GM10248 (cell line): ENCODE data around the gene SAMM50.

Source experiments
- CTCF ChIA-PET: fragments of 300-600 bp; sonication (Branson Sonifier 250); formaldehyde crosslinking; extraction: SDS; loops from one replicate; lab custom pipeline; 2021; ENCODE audit warnings: antibody characterized with exemption; lab: Yijun Ruan, JAX
- POLR2A ChIA-PET: fragments of 350-650 bp; sonication (Branson Sonifier 250); formaldehyde crosslinking; extraction: SDS; loops from one replicate; lab custom pipeline; 2020; ENCODE audit warnings: antibody characterized with exemption; lab: Yijun Ruan, JAX
- DNase-seq: peaks from one replicate; pipeline ENCODE4 v3.0.0; 2012; ENCODE audit errors: extremely low spot score
- CTCF ChIP-seq: IDR thresholded peaks from 2 replicates; pipeline ENCODE4 v1.5.1; 2012; ENCODE audit warnings: mild to moderate bottlenecking, low read depth; ENCODE audit errors: extremely low read depth, missing control alignments, control extremely low read depth

Gene SAMM50

GRCh38 chr22:44032126-44032730 lies 77.0 kb downstream of the SAMM50 start:
- CTCF ChIA-PET: interaction anchor here (1.0 to 1.9 kb wide), 4 partner anchors 10 to 38 kb away, joined by 4 to 6 read pairs (median 4); no protein-coding TSS in a partner anchor
- DNase-seq: no peak
- no peak for TF ChIP-seq CTCF
- POLR2A ChIA-PET: no interaction called here

- no peak for TF ChIP-seq CTCF
- POLR2A ChIA-PET: interaction anchor here (1.0 kb wide), 1 partner anchor 15 kb away, joined by 3 read pairs; no protein-coding TSS in a partner anchor
- no peak for DNase-seq
- CTCF ChIA-PET: interaction anchor here (1.7 to 2.5 kb wide), 3 partner anchors 9 to 48 kb away, joined by 4 to 7 read pairs (median 6); no protein-coding TSS in a partner anchor
Observed at GRCh38 chr22:44033287-44033686, 78.0 kb downstream of the SAMM50 start.

DNA sequence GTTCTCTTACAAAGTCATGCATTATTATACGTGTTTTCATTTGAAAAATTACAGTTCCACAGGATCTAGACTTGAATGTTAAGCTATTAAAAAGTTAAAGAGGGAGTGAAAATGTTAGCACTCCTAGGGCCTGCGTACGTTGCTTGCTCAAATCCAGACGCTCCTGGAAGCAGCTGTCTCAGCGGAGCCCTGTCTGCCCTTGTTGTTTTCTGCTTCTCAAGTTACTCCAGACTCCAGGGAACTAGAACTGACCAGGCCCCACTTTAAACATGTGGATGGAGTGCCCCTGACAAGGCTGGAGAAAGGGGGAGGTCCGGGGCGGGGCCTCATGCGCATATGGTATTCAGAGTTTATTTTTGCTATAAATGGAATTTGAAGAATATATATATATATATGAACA lies 78.5 kb downstream of the SAMM50 start:
- CTCF ChIA-PET: interaction anchor here (1.7 to 2.5 kb wide), 2 partner anchors 9 to 48 kb away, joined by 4 to 7 read pairs; no protein-coding TSS in a partner anchor
- no peak for DNase-seq

DNA sequence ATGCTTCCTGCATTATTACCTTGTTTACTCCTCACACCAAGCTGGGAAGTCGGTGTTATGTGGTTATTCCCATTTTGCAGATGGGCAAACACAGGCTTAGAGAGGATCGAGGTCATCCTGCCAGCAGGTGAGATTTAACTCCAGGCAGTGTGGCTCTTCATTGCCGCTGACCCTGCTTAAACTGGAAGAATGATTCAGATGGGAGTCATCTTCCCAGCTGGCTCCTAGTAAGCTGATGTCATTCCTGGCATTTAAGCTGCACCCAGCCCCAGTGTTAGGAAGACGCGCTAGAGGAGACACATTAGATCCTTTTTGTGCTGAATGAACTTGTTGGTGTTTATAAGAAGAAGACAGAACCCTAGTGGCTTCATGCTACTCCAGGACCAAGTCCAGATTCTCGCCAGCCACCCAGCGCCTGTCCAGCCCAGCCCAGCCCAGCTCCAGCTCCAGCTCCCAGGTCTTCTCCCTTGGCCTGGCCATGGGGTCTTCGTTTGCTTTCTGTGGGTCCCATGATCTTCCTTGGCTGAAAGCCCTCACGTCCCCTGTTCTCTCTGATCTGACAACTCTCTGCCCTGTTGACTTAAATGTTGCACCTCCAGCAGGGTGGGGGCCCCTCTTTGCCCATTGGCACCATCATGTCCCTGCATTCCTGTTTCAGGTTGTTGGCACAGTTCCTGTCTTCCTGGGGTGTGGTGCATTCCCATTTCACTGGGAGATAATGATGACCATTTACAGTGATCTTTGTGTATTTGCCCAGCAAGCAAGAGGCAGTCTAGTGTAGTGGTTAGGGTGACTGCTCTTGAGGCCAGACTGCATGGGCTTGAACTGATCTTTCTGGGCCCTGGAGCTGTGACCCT lies 82.5 kb downstream of the SAMM50 start:
- POLR2A ChIA-PET: interaction anchor here (1.1 to 4.1 kb wide), 2 partner anchors 10 to 11 kb away, joined by 3 to 25 read pairs; no protein-coding TSS in a partner anchor
- no peak for TF ChIP-seq CTCF
- CTCF ChIA-PET: interaction anchor here (0.8 to 1.0 kb wide), 2 partner anchors 9 to 45 kb away, joined by 3 read pairs; no protein-coding TSS in a partner anchor

More for the DNA sequence above, 78.5 kb downstream of the SAMM50 start:
- POLR2A ChIA-PET: interaction anchor here (1.0 kb wide), 1 partner anchor 14 kb away, joined by 3 read pairs; no protein-coding TSS in a partner anchor
- no peak for TF ChIP-seq CTCF

GRCh38 chr22:44039566-44040171 lies 84.4 kb downstream of the SAMM50 start:
- no peak for TF ChIP-seq CTCF
- ChIA-PET CTCF (interaction anchor here (1.1 to 1.9 kb wide), 5 partner anchors 12 to 46 kb away, joined by 3 to 8 read pairs (median 3); no protein-coding TSS in a partner anchor), POLR2A (interaction anchor here (0.6 to 4.1 kb wide), 3 partner anchors 9 to 16 kb away, joined by 4 to 25 read pairs (median 6); partner anchors contain the start of gene PARVB)
- DNase-seq: no peak

More for the DNA sequence above, 82.5 kb downstream of the SAMM50 start:
- DNase-seq: no peak
